ENCODE data around the gene NHSL2. TPM values are rescaled to one million over a fixed set of nuclear protein-coding genes. Genes with fewer than 3 reads are reported as not detected.

NHSL2 gene
- total RNA-seq, 1 donor from 2014 or later, result 13.0 TPM

DNA sequence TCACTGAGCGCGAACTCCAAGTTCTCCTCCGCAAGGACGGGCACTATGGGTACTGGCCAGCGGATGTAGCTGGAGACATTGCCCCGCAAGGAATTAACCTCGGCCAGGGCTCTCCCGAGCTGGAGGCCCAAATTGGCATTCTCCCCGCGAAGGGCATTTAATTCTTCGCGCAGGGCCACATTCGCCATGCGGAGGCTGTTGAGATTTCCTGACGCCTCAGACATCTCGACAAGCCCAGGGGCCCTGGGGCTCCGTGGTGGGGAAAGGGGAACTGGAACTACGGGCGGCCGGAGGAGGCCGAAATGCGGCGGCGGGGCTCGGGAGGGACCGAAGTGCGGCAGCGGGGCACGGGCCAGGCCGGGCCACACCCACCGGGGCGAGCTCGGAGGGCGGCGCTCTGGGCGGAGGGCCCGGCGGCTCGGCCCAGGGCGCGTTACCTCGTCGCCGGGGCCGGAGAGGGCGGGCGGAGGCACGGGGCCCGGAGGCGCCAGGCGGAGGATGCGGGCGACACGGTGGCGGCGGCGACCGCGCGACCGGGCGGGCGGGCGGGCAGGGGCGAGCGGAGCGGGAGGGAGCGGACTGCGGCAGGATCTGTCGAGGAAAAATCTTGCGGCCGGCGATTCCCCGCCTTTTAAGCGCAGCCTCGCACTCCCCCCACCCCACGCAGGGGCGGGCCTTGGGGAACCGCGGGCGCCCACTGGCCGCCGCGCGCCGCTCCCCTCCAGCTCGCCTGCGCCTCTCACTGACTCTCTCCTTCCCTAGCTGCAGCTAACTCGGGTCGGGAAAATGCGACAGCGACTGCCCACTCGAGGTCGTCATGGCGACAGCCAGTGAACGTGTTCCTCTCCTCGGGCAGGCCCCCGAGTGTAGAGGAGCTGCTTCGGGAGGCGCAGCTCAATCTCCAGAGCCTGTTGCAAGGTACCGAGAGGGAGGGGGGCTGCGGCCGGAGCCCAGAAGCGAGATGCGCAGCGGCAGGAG is 221.0 kb downstream of the NHSL2 start, which contains the start of gene RTL5:
Gene RTL5, minus strand, starts transcription at position 599 of the 978 bp plus-strand sequence.
- Mint-ChIP-seq H3K4me3 (ENCODE audit: unreplicated experiment) (peak within 1 kb of the TSS; percentile 79), H3K27ac (ENCODE audit: unreplicated experiment) (no peak within 1 kb of the TSS)
- peak within 1 kb of the TSS; percentile 75 for H3K9ac ChIP-seq (ENCODE audit: low read length)

DNA sequence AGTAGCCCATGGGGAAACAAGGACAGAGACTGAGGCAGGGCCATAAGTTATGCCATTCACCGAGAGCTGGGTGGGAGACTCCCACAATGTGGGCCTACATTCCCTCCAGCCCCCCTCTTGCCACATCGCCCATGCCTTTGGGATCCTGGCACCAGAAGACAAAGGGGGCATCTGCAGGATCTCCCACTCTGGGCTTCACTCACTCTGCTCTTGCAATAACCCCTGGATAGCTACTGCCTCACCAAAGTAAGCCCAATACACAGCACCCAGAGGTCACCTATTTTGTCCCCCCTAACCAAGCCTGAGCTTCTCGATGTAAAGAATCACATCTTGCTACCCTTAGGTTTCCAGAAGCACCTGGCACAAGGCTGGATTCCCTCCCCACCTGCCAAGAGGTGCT is 221.8 kb downstream of the NHSL2 start:
- H3K4me1 Mint-ChIP-seq (ENCODE audit: low read depth, unreplicated experiment), result peaks cover 9% of the 10 kb centered on the region

More for the DNA sequence above, 221.0 kb downstream of the NHSL2 start, which contains the start of gene RTL5:
- peaks cover 12% of the 10 kb centered on the region for H3K4me1 Mint-ChIP-seq (ENCODE audit: low read depth, unreplicated experiment)
- FAIRE-seq (no peak), DNase-seq (ENCODE audit: low read depth) (peak; percentile 81)
- no peaks in the 10 kb centered on the region for H3K36me3 ChIP-seq (ENCODE audit: insufficient read depth, low read length)
- H3K9me3 Mint-ChIP-seq (ENCODE audit: unreplicated experiment), result no peaks in the 10 kb centered on the region
- TF ChIP-seq EZH2 (IDR thresholded peaks at IDR 0.05; ENCODE audit: insufficient read depth, low read length), result no peak
- TF ChIP-seq, protein P1, sequence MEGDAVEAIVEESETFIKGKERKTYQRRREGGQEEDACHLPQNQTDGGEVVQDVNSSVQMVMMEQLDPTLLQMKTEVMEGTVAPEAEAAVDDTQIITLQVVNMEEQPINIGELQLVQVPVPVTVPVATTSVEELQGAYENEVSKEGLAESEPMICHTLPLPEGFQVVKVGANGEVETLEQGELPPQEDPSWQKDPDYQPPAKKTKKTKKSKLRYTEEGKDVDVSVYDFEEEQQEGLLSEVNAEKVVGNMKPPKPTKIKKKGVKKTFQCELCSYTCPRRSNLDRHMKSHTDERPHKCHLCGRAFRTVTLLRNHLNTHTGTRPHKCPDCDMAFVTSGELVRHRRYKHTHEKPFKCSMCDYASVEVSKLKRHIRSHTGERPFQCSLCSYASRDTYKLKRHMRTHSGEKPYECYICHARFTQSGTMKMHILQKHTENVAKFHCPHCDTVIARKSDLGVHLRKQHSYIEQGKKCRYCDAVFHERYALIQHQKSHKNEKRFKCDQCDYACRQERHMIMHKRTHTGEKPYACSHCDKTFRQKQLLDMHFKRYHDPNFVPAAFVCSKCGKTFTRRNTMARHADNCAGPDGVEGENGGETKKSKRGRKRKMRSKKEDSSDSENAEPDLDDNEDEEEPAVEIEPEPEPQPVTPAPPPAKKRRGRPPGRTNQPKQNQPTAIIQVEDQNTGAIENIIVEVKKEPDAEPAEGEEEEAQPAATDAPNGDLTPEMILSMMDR (IDR thresholded peaks at IDR 0.05; ENCODE audit: insufficient read depth, low read depth, low read length), result no peak
- H4K20me1 ChIP-seq (ENCODE audit: insufficient read depth, low read length), result peaks cover 4% of the 10 kb centered on the region
- H3K36me3 Mint-ChIP-seq (ENCODE audit: low read depth, unreplicated experiment), result peaks cover 7% of the 10 kb centered on the region
- H3K9me3 ChIP-seq (ENCODE audit: insufficient read depth, low read depth, low read length), result no peaks in the 10 kb centered on the region
- H2AFZ ChIP-seq (ENCODE audit: low read depth, low read length), result peak within 1 kb of the TSS; percentile 60
- no peaks in the 10 kb centered on the region for H3K79me2 ChIP-seq (ENCODE audit: insufficient read depth, low read length)
- peak within 1 kb of the TSS; percentile 88 for H3K4me2 ChIP-seq (ENCODE audit: low read length)
- H3K27ac ChIP-seq (ENCODE audit: low read depth, low read length), result no peak within 1 kb of the TSS
- no peaks in the 10 kb centered on the region for H3K27me3 Mint-ChIP-seq (ENCODE audit: low read depth, unreplicated experiment)
- H3K4me1 ChIP-seq (ENCODE audit: insufficient read depth, low read length), result peaks cover 15% of the 10 kb centered on the region
- H3K27me3 ChIP-seq (ENCODE audit: insufficient read depth, low read length), result no peaks in the 10 kb centered on the region
- H3K4me3 ChIP-seq (ENCODE audit: insufficient read depth, low read depth, low read length), result peak within 1 kb of the TSS; percentile 62

More for the DNA sequence above, 221.8 kb downstream of the NHSL2 start:
- FAIRE-seq (no peak), DNase-seq (ENCODE audit: low read depth) (no peak)
- H3K4me2 ChIP-seq (ENCODE audit: low read length), result peak overlapping the region; percentile 88
- H3K36me3 Mint-ChIP-seq (ENCODE audit: low read depth, unreplicated experiment), result peaks cover 7% of the 10 kb centered on the region
- no peaks in the 10 kb centered on the region for H3K9me3 ChIP-seq (ENCODE audit: insufficient read depth, low read depth, low read length)
- no peaks in the 10 kb centered on the region for H3K27me3 ChIP-seq (ENCODE audit: insufficient read depth, low read length)
- peaks cover 6% of the 10 kb centered on the region for H3K4me1 ChIP-seq (ENCODE audit: insufficient read depth, low read length)
- peak overlapping the region; percentile 48 for H3K4me3 ChIP-seq (ENCODE audit: insufficient read depth, low read depth, low read length)
- peaks cover 4% of the 10 kb centered on the region for H4K20me1 ChIP-seq (ENCODE audit: insufficient read depth, low read length)
- no peaks in the 10 kb centered on the region for H3K36me3 ChIP-seq (ENCODE audit: insufficient read depth, low read length)
- no peaks in the 10 kb centered on the region for H3K9me3 Mint-ChIP-seq (ENCODE audit: unreplicated experiment)
- H3K27me3 Mint-ChIP-seq (ENCODE audit: low read depth, unreplicated experiment), result no peaks in the 10 kb centered on the region
- no peak overlapping the region for H3K27ac Mint-ChIP-seq (ENCODE audit: unreplicated experiment)
- peak overlapping the region; percentile 79 for H3K4me3 Mint-ChIP-seq (ENCODE audit: unreplicated experiment)
- H2AFZ ChIP-seq (ENCODE audit: low read depth, low read length), result no peak overlapping the region
- H3K27ac ChIP-seq (ENCODE audit: low read depth, low read length), result no peak overlapping the region
- TF ChIP-seq, protein P1 (IDR thresholded peaks at IDR 0.05; ENCODE audit: insufficient read depth, low read depth, low read length), result no peak
- no peak for TF ChIP-seq EZH2 (IDR thresholded peaks at IDR 0.05; ENCODE audit: insufficient read depth, low read length)
- H3K79me2 ChIP-seq (ENCODE audit: insufficient read depth, low read length), result no peaks in the 10 kb centered on the region
- H3K9ac ChIP-seq (ENCODE audit: low read length), result peak overlapping the region; percentile 18
